HG03095 (cell line): ENCODE results near the gene VDR.
A peak's percentile ranks its signal among the peaks of the same experiment; 100 is the strongest.

Source experiments
- ATAC-seq: cut with Tn5 transposase; IDR thresholded peaks from one replicate; pipeline ENCODE4 v1.9.1; 2021; ENCODE audit warnings: moderate library complexity; ENCODE audit not compliant: unreplicated experiment

The VDR gene

GRCh38 chr12:47875746-47876439 is 28.9 kb downstream of the VDR start:
- no peak for ATAC-seq

- ATAC-seq = no peak
Observed at GRCh38 chr12:47874316-47874715, 30.5 kb downstream of the VDR start.

- no peak for ATAC-seq
Observed at GRCh38 chr12:47870175-47870781, 34.5 kb downstream of the VDR start.

- ATAC-seq = peak; percentile 76
Observed at GRCh38 chr12:47868552-47869031, 36.2 kb downstream of the VDR start.

GRCh38 chr12:47868041-47868440 is 36.8 kb downstream of the VDR start:
- peak; percentile 6 for ATAC-seq

- no peak for ATAC-seq
Observed at GRCh38 chr12:47867495-47867941, 37.3 kb downstream of the VDR start.

- no peak for ATAC-seq
Observed at GRCh38 chr12:47864646-47865235, 40.1 kb downstream of the VDR start.

- no peak for ATAC-seq
Observed at GRCh38 chr12:47863985-47864384, 40.8 kb downstream of the VDR start.

- ATAC-seq = no peak
Observed at GRCh38 chr12:47863467-47863866, 41.3 kb downstream of the VDR start.

- ATAC-seq = no peak
Observed at GRCh38 chr12:47862881-47863280, 41.9 kb downstream of the VDR start.

- no peak for ATAC-seq
Observed at GRCh38 chr12:47862167-47862750, 42.5 kb downstream of the VDR start.

- no peak for ATAC-seq
Observed at GRCh38 chr12:47860873-47861272, 43.9 kb downstream of the VDR start.

- ATAC-seq = no peak
Observed at GRCh38 chr12:47860279-47860841, 44.4 kb downstream of the VDR start.

GRCh38 chr12:47858511-47859266 is 46.1 kb downstream of the VDR start:
- ATAC-seq = no peak

GRCh38 chr12:47856721-47857575 is 47.8 kb downstream of the VDR start:
- ATAC-seq = no peak

GRCh38 chr12:47856094-47856493 is 48.7 kb downstream of the VDR start:
- ATAC-seq = no peak

- ATAC-seq = no peak
Observed at GRCh38 chr12:47855502-47855901, 49.3 kb downstream of the VDR start.

- no peak for ATAC-seq
Observed at GRCh38 chr12:47854531-47854930, 50.3 kb downstream of the VDR start.

GRCh38 chr12:47852096-47852571 is 52.7 kb downstream of the VDR start:
- ATAC-seq = no peak
